GM12878 (cell line): ENCODE measurements around the gene PDPK1. TPM values are rescaled to one million over a fixed set of nuclear protein-coding genes. Genes with fewer than 3 reads are reported as not detected.

Experiments
- ATF3 ChIP-seq: IDR thresholded peaks from 2 replicates; pipeline ENCODE4 v1.6.1; 2011; ENCODE audit warnings: low read depth, mild to moderate bottlenecking, low read length, moderate library complexity, borderline replicate concordance; ENCODE audit errors: extremely low read depth
- CBX5 ChIP-seq: sonication (generic); IDR thresholded peaks from 2 replicates; pipeline ENCODE4 v1.6.1; 2016; ENCODE audit warnings: low read depth, moderate library complexity, mild to moderate bottlenecking, inconsistent platforms
- CHD4 ChIP-seq: fragments of 200-600 bp; sonication (generic); IDR thresholded peaks from 2 replicates; pipeline ENCODE4 v1.6.1; 2016; ENCODE audit warnings: mild to moderate bottlenecking
- CREB1 ChIP-seq: IDR thresholded peaks from 2 replicates; pipeline ENCODE4 v1.6.1; 2012; ENCODE audit warnings: low read depth, mild to moderate bottlenecking, inconsistent platforms
- EED ChIP-seq: sonication (generic); IDR thresholded peaks from 2 replicates; pipeline ENCODE4 v1.6.1; 2016; ENCODE audit warnings: antibody characterized with exemption, low read depth
- EP300 ChIP-seq, 2 experiments: fragments of 150-350 bp in 1 of 2; IDR thresholded peaks; 2 replicates each; pipeline ENCODE4 v1.6.1; 2011 to 2012; ENCODE audit warnings: low read depth in 2 of 2, low read length in 2 of 2, borderline replicate concordance in 1 of 2, improper control_type of control experiment in 1 of 2, inconsistent platforms in 1 of 2; ENCODE audit not compliant: control insufficient read depth in 1 of 2
- GATAD2B ChIP-seq: fragments of 450-650 bp; conservative IDR thresholded peaks from 2 replicates; pipeline ENCODE4 v1.6.1; 2017; ENCODE audit warnings: low read depth, mild to moderate bottlenecking, moderate library complexity
- JUNB ChIP-seq: IDR thresholded peaks from 2 replicates; pipeline ENCODE4 v1.6.1; 2016; ENCODE audit warnings: antibody characterized with exemption, mild to moderate bottlenecking
- JUND ChIP-seq: IDR thresholded peaks from 2 replicates; pipeline ENCODE4 v1.6.1; 2012; ENCODE audit warnings: low read depth, mild to moderate bottlenecking, low read length, improper control_type of control experiment, moderate library complexity
- MEF2B ChIP-seq: fragments of 450-650 bp; IDR thresholded peaks from 2 replicates; pipeline ENCODE4 v1.6.1; 2018; ENCODE audit warnings: mild to moderate bottlenecking, moderate library complexity; ENCODE audit not compliant: partially characterized antibody, poor library complexity, severe bottlenecking
- MYB ChIP-seq: fragments of 150-350 bp; IDR thresholded peaks from 2 replicates; pipeline ENCODE4 v1.6.1; 2014; ENCODE audit warnings: mild to moderate bottlenecking, low read depth, low read length, borderline replicate concordance
- MYC ChIP-seq: IDR thresholded peaks from 2 replicates; pipeline ENCODE4 v1.6.1; 2011; ENCODE audit warnings: mild to moderate bottlenecking, low read length, moderate library complexity, inconsistent platforms; ENCODE audit not compliant: insufficient read depth, insufficient replicate concordance, insufficient read length, severe bottlenecking
- NFYA ChIP-seq: IDR thresholded peaks from 2 replicates; pipeline ENCODE4 v1.6.1; 2011; ENCODE audit warnings: low read depth, mild to moderate bottlenecking, low read length, improper control_type of control experiment, borderline replicate concordance
- NKRF ChIP-seq: fragments of 450-650 bp; conservative IDR thresholded peaks from 2 replicates; pipeline ENCODE4 v1.6.1; 2017; ENCODE audit warnings: mild to moderate bottlenecking, moderate library complexity
- NRF1 ChIP-seq: conservative IDR thresholded peaks from 2 replicates; pipeline ENCODE4 v1.6.1; 2011; ENCODE audit warnings: mild to moderate bottlenecking, low read depth, low read length, improper control_type of control experiment
- POLR2AphosphoS5 ChIP-seq: IDR thresholded peaks from 2 replicates; pipeline ENCODE4 v1.6.1; 2011; ENCODE audit warnings: mild to moderate bottlenecking, low read length, inconsistent platforms
- POU2F2 ChIP-seq: IDR thresholded peaks from 3 replicates; pipeline ENCODE4 v1.6.1; 2011; ENCODE audit warnings: low read depth, mild to moderate bottlenecking, low read length, borderline replicate concordance
- RAD21 ChIP-seq: IDR thresholded peaks from 2 replicates; pipeline ENCODE4 v1.6.1; 2011; ENCODE audit warnings: mild to moderate bottlenecking, low read depth, low read length, moderate library complexity; ENCODE audit not compliant: insufficient read depth
- RB1 ChIP-seq: fragments of 450-650 bp; formaldehyde crosslinking; IDR thresholded peaks from 2 replicates; pipeline ENCODE4 v1.6.1; 2017; ENCODE audit warnings: mild to moderate bottlenecking, borderline replicate concordance
- RBBP5 ChIP-seq: fragments of 200-600 bp; sonication (generic); conservative IDR thresholded peaks from 2 replicates; pipeline ENCODE4 v1.6.1; 2016
- YBX1 ChIP-seq: fragments of 450-650 bp; IDR thresholded peaks from 2 replicates; pipeline ENCODE4 v1.6.1; 2016; ENCODE audit warnings: antibody characterized with exemption
- ZBTB4 ChIP-seq: fragments of 450-650 bp; formaldehyde crosslinking; IDR thresholded peaks from 2 replicates; pipeline ENCODE4 v1.4.0; 2022; ENCODE audit warnings: mild to moderate bottlenecking, moderate library complexity
- ZNF274 ChIP-seq: IDR thresholded peaks from one replicate; pipeline ENCODE4 v1.8.0; 2011; ENCODE audit not compliant: insufficient read length, insufficient read depth
- ZSCAN29 ChIP-seq: fragments of 450-650 bp; IDR thresholded peaks from 2 replicates; pipeline ENCODE4 v1.6.1; 2017; ENCODE audit warnings: mild to moderate bottlenecking, moderate library complexity
- polyA plus RNA-seq, 11 experiments: library from polyadenylated mRNA; depleted of rRNA in 4 of 11; unstranded in 6 of 11; stranded (reverse) in 5 of 11; fragments of >200 nt; fragmentation: Nextera tagmentation in 4 of 11; fragmentation: Illumina TruSeq in 1 of 11; extraction: Ambion mirVana in 4 of 11; extraction: Trizol in 1 of 11; gene quantifications; 1 replicate in 1 of 11; 2 replicates in 10 of 11; pipeline versions ENCODE4 v1.2.1 to v1.2.3, GENCODE V29; 2011 to 2016; ENCODE audit warnings: inconsistent platforms in 2 of 11, missing spikeins in 2 of 11, low read depth in 1 of 11
- total RNA-seq, 4 experiments: library from RNA; depleted of rRNA in 3 of 4; stranded (reverse); fragments of >200 nt in 3 of 4; fragmentation: Illumina TruSeq in 1 of 4; extraction: Trizol in 1 of 4; gene quantifications; 2 replicates each; pipeline versions ENCODE4 v1.2.1 to v1.2.3, GENCODE V29; 2013 to 2021

PDPK1 gene
- total and polyA plus RNA-seq, 10 of the 15 experiments (the other 5 are each of a cell fraction or from before 2014, with no cell fraction given): 3.9 to 41.3 (median 25.5) TPM

- TF ChIP-seq ZSCAN29 (no peak), POLR2AphosphoS5 (peak; percentile 88; the same call in 1 of the 2 replicates), GATAD2B (no peak), POU2F2 (peak; percentile 83; the same call in 2 of the 3 replicates), CREB1 (peak; percentile 72), MYB (no peak), YBX1 (no peak), RBBP5 (no peak), ZBTB4 (CRISPR knock-in tag) (0 out of 2 replicates have a peak, but pooled peaks have one; percentile 50), NKRF (peak; percentile 94), MYC (no peak), CBX5 (no peak), EED (no peak), NRF1 (no peak), JUND (no peak), NFYA (no peak), EP300 (IDR thresholded peaks at IDR 0.05; ENCODE audit: borderline replicate concordance in 1 of 2, control insufficient read depth in 1 of 2, low read depth in 2 of 2, low read length in 2 of 2) (no peak), ATF3 (peak; percentile 100), ZNF274 (no peak), MEF2B (peak; percentile 41), RB1 (peak; percentile 79; the same call in 1 of the 2 replicates), JUNB (no peak), RAD21 (no peak), CHD4 (no peak)
These were observed 17.6 kb upstream of the PDPK1 start, which contains the start of gene AMDHD2 (continued) for GRCh38 chr16:2520097-2520783.
